GM18951 (cell line): Measurements from ENCODE around the gene SVIL.
"Not testable (repeated sequence)": the region's sequence is repeated elsewhere in the genome, so short reads cannot be mapped to it uniquely, and the experiment has no call there.

Source experiments
- POLR2A ChIP-seq: IDR thresholded peaks from 4 replicates; pipeline ENCODE4 v1.6.1; 2011; ENCODE audit warnings: mild to moderate bottlenecking; ENCODE audit not compliant: insufficient read length, insufficient read depth; ENCODE audit errors: extremely low read depth
- in situ Hi-C: fragments of 300-500 bp; cut with MboI; formaldehyde crosslinking; loops from one replicate; pipeline ENCODE4 v1.12.0; 2022; ENCODE audit warnings: low sequenced_read_pairs, mixed read lengths, inconsistent platforms; ENCODE audit not compliant: unreplicated experiment

The SVIL gene

GRCh38 chr10:29611781-29612381 is 22.9 kb downstream of the SVIL start:
- in situ Hi-C loops: no loop called here
- no peak for TF ChIP-seq POLR2A

- in situ Hi-C loops: no loop called here
Observed at GRCh38 chr10:29610876-29611647, 23.7 kb downstream of the SVIL start.

GRCh38 chr10:29610331-29610730 is 24.4 kb downstream of the SVIL start:
- in situ Hi-C loops: not testable (repeated sequence)

More at GRCh38 chr10:29610876-29611647, 23.7 kb downstream of the SVIL start:
- no peak for TF ChIP-seq POLR2A

- no peak for TF ChIP-seq POLR2A
- in situ Hi-C loops: no loop called here
Observed at GRCh38 chr10:29609696-29610095, 25.1 kb downstream of the SVIL start.

- in situ Hi-C loops: no loop called here
- TF ChIP-seq POLR2A: no peak
Observed at GRCh38 chr10:29608476-29609301, 26.1 kb downstream of the SVIL start.

- in situ Hi-C loops: no loop called here
- TF ChIP-seq POLR2A: no peak
Observed at GRCh38 chr10:29608062-29608461, 26.7 kb downstream of the SVIL start.

GRCh38 chr10:29607576-29607975 is 27.2 kb downstream of the SVIL start:
- no peak for TF ChIP-seq POLR2A
- in situ Hi-C loops: no loop called here

GRCh38 chr10:29606693-29607092 is 28.1 kb downstream of the SVIL start:
- in situ Hi-C loops: not testable (repeated sequence)

- in situ Hi-C loops: no loop called here
- no peak for TF ChIP-seq POLR2A
Observed at GRCh38 chr10:29604291-29604825, 30.4 kb downstream of the SVIL start.

- in situ Hi-C loops: no loop called here
Observed at GRCh38 chr10:29603223-29603896, 31.4 kb downstream of the SVIL start.

GRCh38 chr10:29600821-29601220 is 34.0 kb downstream of the SVIL start:
- in situ Hi-C loops: no loop called here

More at GRCh38 chr10:29603223-29603896, 31.4 kb downstream of the SVIL start:
- no peak for TF ChIP-seq POLR2A

GRCh38 chr10:29600067-29600466 is 34.7 kb downstream of the SVIL start:
- in situ Hi-C loops: no loop called here
- TF ChIP-seq POLR2A: no peak

More at GRCh38 chr10:29600821-29601220, 34.0 kb downstream of the SVIL start:
- TF ChIP-seq POLR2A: no peak

- no peak for TF ChIP-seq POLR2A
- in situ Hi-C loops: no loop called here
Observed at GRCh38 chr10:29598851-29599311, 35.9 kb downstream of the SVIL start.
